Endothelial cell of umbilical vein (primary cell): ENCODE data around the gene MCM9.

Experiments
- CTCF ChIP-seq, 2 donors: IDR thresholded peaks; 1 replicate in 1 of 2; 2 replicates in 1 of 2; pipeline ENCODE4 v1.5.1; 2011; ENCODE audit warnings: low read length in 2 of 2, mild to moderate bottlenecking in 2 of 2, moderate library complexity in 2 of 2, control low read depth in 1 of 2, inconsistent platforms in 1 of 2, low read depth in 1 of 2; ENCODE audit not compliant: insufficient read depth in 1 of 2; ENCODE audit errors: extremely low read depth in 1 of 2
- EZH2 ChIP-seq: IDR thresholded peaks from 2 replicates; pipeline ENCODE4 v1.6.1; 2012; ENCODE audit warnings: borderline replicate concordance, low read depth, mild to moderate bottlenecking, moderate library complexity, low read length, inconsistent platforms; ENCODE audit not compliant: severe bottlenecking
- GATA2 ChIP-seq: IDR thresholded peaks from 2 replicates; pipeline ENCODE4 v1.7.0; 2011; ENCODE audit warnings: low read depth, mild to moderate bottlenecking, moderate library complexity, mixed read lengths, low read length; ENCODE audit not compliant: insufficient read length, insufficient read depth
- JUN ChIP-seq: IDR thresholded peaks from 2 replicates; pipeline ENCODE4 v1.6.1; 2011; ENCODE audit warnings: borderline replicate concordance, low read depth; ENCODE audit not compliant: insufficient read length, insufficient read depth
- POLR2A ChIP-seq: IDR thresholded peaks from 2 replicates; pipeline ENCODE4 v1.6.1; 2012; ENCODE audit warnings: low read depth, mild to moderate bottlenecking, control low read depth, low read length
- POLR2AphosphoS5 ChIP-seq: IDR thresholded peaks from 2 replicates; pipeline ENCODE4 v1.6.1; 2012; ENCODE audit warnings: low read depth, mild to moderate bottlenecking, control low read depth, low read length, moderate library complexity; ENCODE audit not compliant: insufficient read depth
- TF ChIP-seq, protein P1 (sequence below): IDR thresholded peaks from 2 replicates; pipeline ENCODE4 v1.6.1; 2011; ENCODE audit not compliant: insufficient read depth, insufficient read length

DNA sequence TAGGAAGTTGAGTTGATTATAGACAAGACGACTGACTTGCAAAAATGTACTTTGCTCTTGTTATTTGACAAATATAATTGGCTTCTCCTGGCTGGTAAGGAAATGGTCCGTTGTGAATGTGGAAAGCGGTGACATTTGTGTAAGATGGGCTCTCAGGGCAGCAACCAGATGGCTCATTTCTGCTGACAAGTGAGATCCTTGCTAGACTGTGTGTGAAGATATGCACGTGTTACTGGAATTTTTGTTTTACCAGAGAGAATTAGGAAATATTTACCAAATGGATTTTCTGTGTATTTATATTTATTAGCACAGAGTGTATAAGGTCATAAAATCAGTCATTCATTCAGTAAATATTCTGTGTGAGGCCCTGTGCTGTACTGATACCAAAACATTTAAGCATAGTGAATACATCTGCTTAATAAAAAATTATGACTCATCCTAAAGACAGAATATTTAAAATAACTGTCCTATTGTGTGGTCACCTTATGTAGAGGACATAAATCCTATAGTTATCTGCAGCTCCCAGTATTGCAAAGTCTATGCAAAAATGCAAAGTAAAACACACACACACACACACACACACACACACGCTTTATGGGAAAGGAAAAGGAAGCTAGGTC is 150.9 kb downstream of the MCM9 start:
- TF ChIP-seq CTCF (IDR thresholded peaks at IDR 0.05; ENCODE audit: extremely low read depth in 1 of 2, insufficient read depth in 1 of 2, low read depth in 1 of 2, low read length in 2 of 2) (no peak), POLR2A (no peak), EZH2 (no peak), POLR2AphosphoS5 (no peak), GATA2 (no peak), JUN (no peak)
- TF ChIP-seq, protein P1, sequence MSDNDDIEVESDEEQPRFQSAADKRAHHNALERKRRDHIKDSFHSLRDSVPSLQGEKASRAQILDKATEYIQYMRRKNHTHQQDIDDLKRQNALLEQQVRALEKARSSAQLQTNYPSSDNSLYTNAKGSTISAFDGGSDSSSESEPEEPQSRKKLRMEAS = no peak
